HEK293 (cell line): ENCODE measurements around the gene TMEM9B.

Experiments
- CTCF ChIA-PET: fragments of 350-600 bp; formaldehyde crosslinking; extraction: SDS; loops from one replicate; lab custom pipeline; 2021; ENCODE audit warnings: antibody characterized with exemption; lab: Yijun Ruan, JAX
- POLR2A ChIA-PET: fragments of 300-600 bp; formaldehyde crosslinking; extraction: SDS; loops from one replicate; lab custom pipeline; 2020; ENCODE audit warnings: antibody characterized with exemption, inconsistent platforms; lab: Yijun Ruan, JAX
- H3K27ac ChIP-seq: fragments of 200-500 bp; sonication (Bioruptor generic); 2 replicates; pipeline ENCODE4 v1.5.1; 2014; ENCODE audit warnings: low read depth, low read length, control low read depth, inconsistent platforms; ENCODE audit errors: extremely low read depth
- H3K36me3 ChIP-seq, 2 experiments: fragments of 200-500 bp in 1 of 2; sonication (Bioruptor generic) in 1 of 2; 1 replicate in 1 of 2; 2 replicates in 1 of 2; pipeline ENCODE4 v1.5.1; 2014 to 2017; ENCODE audit warnings: inconsistent platforms in 2 of 2, low read length in 2 of 2; ENCODE audit not compliant: control insufficient read depth in 2 of 2, insufficient read depth in 1 of 2
- H3K4me1 ChIP-seq: fragments of 200-500 bp; sonication (Bioruptor generic); 2 replicates; pipeline ENCODE4 v1.5.1; 2014; ENCODE audit warnings: mild to moderate bottlenecking, low read length, inconsistent platforms; ENCODE audit not compliant: control insufficient read depth, insufficient read depth
- H3K4me3 ChIP-seq: 2 replicates; pipeline ENCODE4 v1.5.1; 2011; ENCODE audit warnings: low read depth, mild to moderate bottlenecking, control low read depth, low read length, moderate library complexity
- H3K9me3 ChIP-seq: fragments of 200-500 bp; sonication (Bioruptor generic); 2 replicates; pipeline ENCODE4 v1.5.1; 2014; ENCODE audit warnings: low read depth, low read length, inconsistent platforms; ENCODE audit not compliant: control insufficient read depth, insufficient read depth
- HOXA7 ChIP-seq: sonication (generic); formaldehyde crosslinking; IDR thresholded peaks from 2 replicates; pipeline ENCODE4 v1.8.1; 2022; ENCODE audit warnings: missing genetic modification reagents, borderline replicate concordance
- RBAK ChIP-seq: fragments of 450-650 bp; formaldehyde crosslinking; IDR thresholded peaks from 2 replicates; pipeline ENCODE4 v1.5.1; 2016; ENCODE audit warnings: missing biosample characterization, missing genetic modification characterization
- SCRT2 ChIP-seq: fragments of 450-650 bp; formaldehyde crosslinking; IDR thresholded peaks from 2 replicates; pipeline ENCODE4 v1.5.1; 2016; ENCODE audit warnings: missing biosample characterization, missing genetic modification characterization
- SP2 ChIP-seq: fragments of 450-650 bp; formaldehyde crosslinking; IDR thresholded peaks from 2 replicates; pipeline ENCODE4 v1.5.1; 2016; ENCODE audit warnings: missing biosample characterization, missing genetic modification characterization
- SP7 ChIP-seq: fragments of 450-650 bp; formaldehyde crosslinking; IDR thresholded peaks from 2 replicates; pipeline ENCODE4 v1.5.1; 2016; ENCODE audit warnings: missing biosample characterization, missing genetic modification characterization
- ZBTB17 ChIP-seq: fragments of 450-650 bp; formaldehyde crosslinking; IDR thresholded peaks from 2 replicates; pipeline ENCODE4 v1.5.1; 2016; ENCODE audit warnings: missing biosample characterization, missing genetic modification characterization
- ZBTB20 ChIP-seq: fragments of 450-650 bp; formaldehyde crosslinking; IDR thresholded peaks from 2 replicates; pipeline ENCODE4 v1.5.1; 2016; ENCODE audit warnings: missing biosample characterization, missing genetic modification characterization
- ZBTB48 ChIP-seq: fragments of 450-650 bp; formaldehyde crosslinking; IDR thresholded peaks from 2 replicates; pipeline ENCODE4 v1.5.1; 2016; ENCODE audit warnings: missing biosample characterization, missing genetic modification characterization
- ZIC2 ChIP-seq: fragments of 450-650 bp; formaldehyde crosslinking; IDR thresholded peaks from 2 replicates; pipeline ENCODE4 v1.5.1; 2016; ENCODE audit warnings: missing biosample characterization, missing genetic modification characterization
- ZNF211 ChIP-seq: fragments of 450-650 bp; formaldehyde crosslinking; IDR thresholded peaks from 2 replicates; pipeline ENCODE4 v1.5.1; 2016; ENCODE audit warnings: low read depth, missing biosample characterization, missing genetic modification characterization
- ZNF221 ChIP-seq: fragments of 450-650 bp; formaldehyde crosslinking; IDR thresholded peaks from 2 replicates; pipeline ENCODE4 v1.5.1; 2017; ENCODE audit warnings: missing biosample characterization, missing genetic modification characterization, borderline replicate concordance
- ZNF223 ChIP-seq: fragments of 450-650 bp; formaldehyde crosslinking; IDR thresholded peaks from 2 replicates; pipeline ENCODE4 v1.5.1; 2016; ENCODE audit warnings: missing biosample characterization, missing genetic modification characterization
- ZNF274 ChIP-seq, 2 experiments: fragments of 200-500 bp in 1 of 2; fragments of 450-650 bp in 1 of 2; sonication (Bioruptor generic) in 1 of 2; formaldehyde crosslinking in 1 of 2; IDR thresholded peaks; 2 replicates each; pipeline versions ENCODE4 v1.5.1 to v1.6.1; 2014 to 2016; ENCODE audit warnings: borderline replicate concordance in 1 of 2, inconsistent platforms in 1 of 2, low read length in 1 of 2, missing biosample characterization in 1 of 2, missing genetic modification characterization in 1 of 2
- ZNF366 ChIP-seq: fragments of 450-650 bp; formaldehyde crosslinking; conservative IDR thresholded peaks from 2 replicates; pipeline ENCODE4 v1.5.1; 2016; ENCODE audit warnings: missing biosample characterization, missing genetic modification characterization
- ZNF394 ChIP-seq: fragments of 450-650 bp; formaldehyde crosslinking; IDR thresholded peaks from 2 replicates; pipeline ENCODE4 v1.5.1; 2016; ENCODE audit warnings: missing biosample characterization, missing genetic modification characterization, mild to moderate bottlenecking, moderate library complexity, borderline replicate concordance
- ZNF433 ChIP-seq: fragments of 450-650 bp; formaldehyde crosslinking; IDR thresholded peaks from 2 replicates; pipeline ENCODE4 v1.5.1; 2016; ENCODE audit warnings: missing biosample characterization, missing genetic modification characterization, low read depth
- ZNF473 ChIP-seq: fragments of 450-650 bp; formaldehyde crosslinking; IDR thresholded peaks from 2 replicates; pipeline ENCODE4 v1.5.1; 2017; ENCODE audit warnings: missing biosample characterization, missing genetic modification characterization
- ZNF548 ChIP-seq: fragments of 450-650 bp; formaldehyde crosslinking; IDR thresholded peaks from 2 replicates; pipeline ENCODE4 v1.5.1; 2016; ENCODE audit warnings: missing biosample characterization, missing genetic modification characterization
- ZNF558 ChIP-seq: fragments of 450-650 bp; formaldehyde crosslinking; IDR thresholded peaks from 2 replicates; pipeline ENCODE4 v1.5.1; 2016; ENCODE audit warnings: missing biosample characterization, missing genetic modification characterization
- ZNF585B ChIP-seq: fragments of 450-650 bp; formaldehyde crosslinking; IDR thresholded peaks from 2 replicates; pipeline ENCODE4 v1.5.1; 2016; ENCODE audit warnings: missing biosample characterization, missing genetic modification characterization
- ZNF621 ChIP-seq: fragments of 450-650 bp; formaldehyde crosslinking; IDR thresholded peaks from 2 replicates; pipeline ENCODE4 v1.5.1; 2017; ENCODE audit warnings: missing biosample characterization, missing genetic modification characterization
- ZNF677 ChIP-seq: fragments of 450-650 bp; IDR thresholded peaks from 2 replicates; pipeline ENCODE4 v1.5.0; 2018; ENCODE audit warnings: missing biosample characterization, mild to moderate bottlenecking, missing genetic modification characterization, moderate library complexity
- ZSCAN16 ChIP-seq: fragments of 450-650 bp; formaldehyde crosslinking; IDR thresholded peaks from 2 replicates; pipeline ENCODE4 v1.5.1; 2016; ENCODE audit warnings: missing biosample characterization, missing genetic modification characterization
- TF ChIP-seq, protein P1 (sequence below): fragments of 450-650 bp; formaldehyde crosslinking; IDR thresholded peaks from 2 replicates; pipeline ENCODE4 v1.5.1; 2016; ENCODE audit warnings: missing biosample characterization, missing genetic modification characterization, low read depth
- TF ChIP-seq, protein P2 (sequence below): fragments of 450-650 bp; formaldehyde crosslinking; IDR thresholded peaks from 2 replicates; pipeline ENCODE4 v1.5.1; 2016; ENCODE audit warnings: missing biosample characterization, missing genetic modification characterization
- TF ChIP-seq, protein P3 (sequence below): fragments of 450-650 bp; formaldehyde crosslinking; IDR thresholded peaks from 2 replicates; pipeline ENCODE4 v1.5.1; 2016; ENCODE audit warnings: missing biosample characterization, missing genetic modification characterization
- TF ChIP-seq, protein P4 (sequence below): fragments of 450-650 bp; formaldehyde crosslinking; IDR thresholded peaks from 2 replicates; pipeline ENCODE4 v1.5.1; 2016; ENCODE audit warnings: missing biosample characterization, missing genetic modification characterization

Gene TMEM9B

DNA sequence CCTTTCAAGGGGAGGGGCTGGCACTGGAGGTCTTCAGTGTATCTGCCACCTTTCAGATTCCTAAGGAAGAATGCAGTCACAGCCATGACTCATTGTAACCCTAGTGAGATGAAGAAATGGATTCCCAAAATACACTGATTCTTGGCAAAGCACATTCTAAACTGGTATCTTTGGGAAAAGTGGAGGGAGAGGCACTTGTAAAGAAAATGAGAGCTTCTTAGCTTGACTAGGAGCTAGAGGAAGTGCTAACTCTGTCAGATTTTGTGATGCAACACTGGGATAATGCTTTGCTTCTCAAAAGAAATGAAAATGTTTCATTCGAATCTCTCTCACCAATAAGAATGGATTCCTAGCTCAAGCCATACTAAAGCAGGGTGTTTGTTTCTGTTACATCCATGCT lies 25.2 kb upstream of the TMEM9B start:
- CTCF ChIA-PET = no interaction called here
- no peak overlapping the region for H3K4me3 ChIP-seq
- H3K36me3 ChIP-seq = peaks cover 0 to 4% of the 10 kb centered on the region in 2 experiments; a peak in 1 of 3 replicates
- no peak for TF ChIP-seq ZSCAN16
- TF ChIP-seq ZNF211 (tag by site-specific recombination) = no peak
- no peak for TF ChIP-seq ZNF585B
- no peak for TF ChIP-seq ZNF558
- no peak for TF ChIP-seq ZIC2 (tag by site-specific recombination)
- no peak for TF ChIP-seq ZNF433 (tag by site-specific recombination)
- no peak for TF ChIP-seq ZBTB48 (tag by site-specific recombination)
- TF ChIP-seq ZNF394 (tag by site-specific recombination) = no peak
- TF ChIP-seq, protein P1, sequence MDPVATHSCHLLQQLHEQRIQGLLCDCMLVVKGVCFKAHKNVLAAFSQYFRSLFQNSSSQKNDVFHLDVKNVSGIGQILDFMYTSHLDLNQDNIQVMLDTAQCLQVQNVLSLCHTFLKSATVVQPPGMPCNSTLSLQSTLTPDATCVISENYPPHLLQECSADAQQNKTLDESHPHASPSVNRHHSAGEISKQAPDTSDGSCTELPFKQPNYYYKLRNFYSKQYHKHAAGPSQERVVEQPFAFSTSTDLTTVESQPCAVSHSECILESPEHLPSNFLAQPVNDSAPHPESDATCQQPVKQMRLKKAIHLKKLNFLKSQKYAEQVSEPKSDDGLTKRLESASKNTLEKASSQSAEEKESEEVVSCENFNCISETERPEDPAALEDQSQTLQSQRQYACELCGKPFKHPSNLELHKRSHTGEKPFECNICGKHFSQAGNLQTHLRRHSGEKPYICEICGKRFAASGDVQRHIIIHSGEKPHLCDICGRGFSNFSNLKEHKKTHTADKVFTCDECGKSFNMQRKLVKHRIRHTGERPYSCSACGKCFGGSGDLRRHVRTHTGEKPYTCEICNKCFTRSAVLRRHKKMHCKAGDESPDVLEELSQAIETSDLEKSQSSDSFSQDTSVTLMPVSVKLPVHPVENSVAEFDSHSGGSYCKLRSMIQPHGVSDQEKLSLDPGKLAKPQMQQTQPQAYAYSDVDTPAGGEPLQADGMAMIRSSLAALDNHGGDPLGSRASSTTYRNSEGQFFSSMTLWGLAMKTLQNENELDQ = no peak
- TF ChIP-seq SP2 (tag by site-specific recombination) = no peak
- H3K27ac ChIP-seq = no peak overlapping the region
- H3K4me1 ChIP-seq = no peaks in the 10 kb centered on the region
- POLR2A ChIA-PET = no interaction called here
- no peaks in the 10 kb centered on the region for H3K9me3 ChIP-seq

DNA sequence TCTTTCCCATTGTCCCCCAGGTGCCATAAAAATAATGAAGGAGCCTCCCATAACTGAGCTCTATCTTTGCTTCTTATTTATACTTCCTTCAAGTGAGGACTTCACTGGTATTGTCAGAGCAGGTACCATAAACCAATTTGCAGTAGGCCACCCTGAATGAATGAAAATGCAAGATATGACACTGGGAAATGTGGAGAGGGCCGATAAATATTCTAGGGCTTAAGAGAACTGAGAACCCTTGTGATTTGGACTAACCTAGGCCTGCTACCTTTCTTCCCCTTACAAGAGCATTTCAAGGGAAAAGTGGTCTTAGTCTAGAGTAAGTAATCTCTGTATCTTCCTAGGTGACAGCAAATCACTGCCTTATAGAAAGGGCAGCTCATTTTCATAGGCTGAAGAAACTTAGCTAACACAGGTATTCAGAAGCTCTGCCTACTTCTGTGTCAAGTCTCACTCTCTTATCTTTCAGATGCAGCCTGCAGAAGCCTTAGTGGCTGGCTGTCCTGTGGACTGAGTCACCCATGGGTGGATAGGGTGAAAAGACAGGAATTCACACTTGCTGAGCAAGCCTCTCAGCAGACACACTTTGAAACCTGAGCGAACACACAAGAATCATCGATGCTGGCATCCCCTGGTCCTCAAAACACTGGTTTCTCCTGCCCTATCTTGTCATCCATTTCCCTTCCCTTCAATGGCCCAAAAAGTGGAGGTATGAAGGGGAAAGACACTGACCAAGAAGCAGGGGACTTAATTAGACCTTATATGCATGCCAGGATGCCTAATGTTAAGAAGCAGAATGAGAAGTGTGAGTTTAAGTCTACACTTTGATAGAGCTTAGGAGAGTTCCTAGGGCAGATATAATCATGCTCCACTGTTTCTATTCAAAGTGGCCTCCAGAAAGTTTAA lies 24.3 kb upstream of the TMEM9B start:
- Histone ChIP-seq H3K9me3 (no peaks in the 10 kb centered on the region), H3K4me1 (no peaks in the 10 kb centered on the region), H3K36me3 (peaks cover 0 to 7% of the 10 kb centered on the region in 2 experiments; a peak in 1 of 3 replicates), H3K27ac (no peak overlapping the region), H3K4me3 (no peak overlapping the region)
- ChIA-PET POLR2A (no interaction called here), CTCF (interaction anchor here (0.6 to 1.1 kb wide), 3 partner anchors 14 to 133 kb away, joined by 3 to 4 read pairs (median 4); no protein-coding TSS in a partner anchor)
- TF ChIP-seq, protein P2, sequence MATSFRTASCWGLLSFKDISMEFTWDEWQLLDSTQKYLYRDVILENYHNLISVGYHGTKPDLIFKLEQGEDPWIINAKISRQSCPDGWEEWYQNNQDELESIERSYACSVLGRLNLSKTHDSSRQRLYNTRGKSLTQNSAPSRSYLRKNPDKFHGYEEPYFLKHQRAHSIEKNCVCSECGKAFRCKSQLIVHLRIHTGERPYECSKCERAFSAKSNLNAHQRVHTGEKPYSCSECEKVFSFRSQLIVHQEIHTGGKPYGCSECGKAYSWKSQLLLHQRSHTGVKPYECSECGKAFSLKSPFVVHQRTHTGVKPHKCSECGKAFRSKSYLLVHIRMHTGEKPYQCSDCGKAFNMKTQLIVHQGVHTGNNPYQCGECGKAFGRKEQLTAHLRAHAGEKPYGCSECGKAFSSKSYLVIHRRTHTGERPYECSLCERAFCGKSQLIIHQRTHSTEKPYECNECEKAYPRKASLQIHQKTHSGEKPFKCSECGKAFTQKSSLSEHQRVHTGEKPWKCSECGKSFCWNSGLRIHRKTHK = no peak
- TF ChIP-seq ZNF548 (tag by site-specific recombination) (no peak), ZNF677 (tag by site-specific recombination) (no peak), ZNF366 (tag by site-specific recombination) (no peak), ZNF621 (tag by site-specific recombination) (no peak), ZNF221 (no peak), ZNF473 (tag by site-specific recombination) (no peak), ZNF274 (IDR thresholded peaks at IDR 0.05; ENCODE audit: low read length) (no peak), ZNF274 (tag by site-specific recombination; IDR thresholded peaks at IDR 0.05; ENCODE audit: borderline replicate concordance) (no peak), HOXA7 (CRISPR knock-in tag) (no peak), ZBTB17 (tag by site-specific recombination) (no peak), ZBTB20 (tag by site-specific recombination) (no peak), SCRT2 (tag by site-specific recombination) (no peak), ZNF223 (tag by site-specific recombination) (no peak), RBAK (tag by site-specific recombination) (no peak), SP7 (tag by site-specific recombination) (no peak)
- TF ChIP-seq, protein P3, sequence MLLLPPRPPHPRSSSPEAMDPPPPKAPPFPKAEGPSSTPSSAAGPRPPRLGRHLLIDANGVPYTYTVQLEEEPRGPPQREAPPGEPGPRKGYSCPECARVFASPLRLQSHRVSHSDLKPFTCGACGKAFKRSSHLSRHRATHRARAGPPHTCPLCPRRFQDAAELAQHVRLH (tag by site-specific recombination) = no peak
- TF ChIP-seq, protein P4, sequence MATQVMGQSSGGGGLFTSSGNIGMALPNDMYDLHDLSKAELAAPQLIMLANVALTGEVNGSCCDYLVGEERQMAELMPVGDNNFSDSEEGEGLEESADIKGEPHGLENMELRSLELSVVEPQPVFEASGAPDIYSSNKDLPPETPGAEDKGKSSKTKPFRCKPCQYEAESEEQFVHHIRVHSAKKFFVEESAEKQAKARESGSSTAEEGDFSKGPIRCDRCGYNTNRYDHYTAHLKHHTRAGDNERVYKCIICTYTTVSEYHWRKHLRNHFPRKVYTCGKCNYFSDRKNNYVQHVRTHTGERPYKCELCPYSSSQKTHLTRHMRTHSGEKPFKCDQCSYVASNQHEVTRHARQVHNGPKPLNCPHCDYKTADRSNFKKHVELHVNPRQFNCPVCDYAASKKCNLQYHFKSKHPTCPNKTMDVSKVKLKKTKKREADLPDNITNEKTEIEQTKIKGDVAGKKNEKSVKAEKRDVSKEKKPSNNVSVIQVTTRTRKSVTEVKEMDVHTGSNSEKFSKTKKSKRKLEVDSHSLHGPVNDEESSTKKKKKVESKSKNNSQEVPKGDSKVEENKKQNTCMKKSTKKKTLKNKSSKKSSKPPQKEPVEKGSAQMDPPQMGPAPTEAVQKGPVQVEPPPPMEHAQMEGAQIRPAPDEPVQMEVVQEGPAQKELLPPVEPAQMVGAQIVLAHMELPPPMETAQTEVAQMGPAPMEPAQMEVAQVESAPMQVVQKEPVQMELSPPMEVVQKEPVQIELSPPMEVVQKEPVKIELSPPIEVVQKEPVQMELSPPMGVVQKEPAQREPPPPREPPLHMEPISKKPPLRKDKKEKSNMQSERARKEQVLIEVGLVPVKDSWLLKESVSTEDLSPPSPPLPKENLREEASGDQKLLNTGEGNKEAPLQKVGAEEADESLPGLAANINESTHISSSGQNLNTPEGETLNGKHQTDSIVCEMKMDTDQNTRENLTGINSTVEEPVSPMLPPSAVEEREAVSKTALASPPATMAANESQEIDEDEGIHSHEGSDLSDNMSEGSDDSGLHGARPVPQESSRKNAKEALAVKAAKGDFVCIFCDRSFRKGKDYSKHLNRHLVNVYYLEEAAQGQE (tag by site-specific recombination) = no peak
